Activated CD4-positive, alpha-beta memory T cell treated with anti-CD3 and anti-CD28 coated beads, Interleukin-2, amount 10 ng/mL, durations not matched to agents 7 days and 5 days (primary cell): ENCODE data around the gene APBB2. TPM values are rescaled to one million over a fixed set of nuclear protein-coding genes. Genes with fewer than 3 reads are reported as not detected.

Experiments used
- CTCF ChIA-PET: fragments of 350-600 bp; sonication (Branson Sonifier 250); formaldehyde crosslinking; loops from one replicate; lab custom pipeline; 2021; ENCODE audit warnings: antibody characterized with exemption, inconsistent platforms; lab: Charles Lee
- POLR2A ChIA-PET: fragments of 350-600 bp; sonication (Branson Sonifier 250); formaldehyde crosslinking; loops from one replicate; lab custom pipeline; 2021; ENCODE audit warnings: antibody characterized with exemption; lab: Charles Lee
- DNase-seq: peaks from one replicate; pipeline ENCODE4 v3.0.0-alpha.2; 2020
- H3K27ac Mint-ChIP-seq: one replicate; pipeline ENCODE4 v1.8.0; 2021; ENCODE audit warnings: mild to moderate bottlenecking, mixed read lengths
- H3K27me3 Mint-ChIP-seq: one replicate; pipeline ENCODE4 v1.8.0; 2021; ENCODE audit warnings: mixed read lengths
- H3K36me3 Mint-ChIP-seq: one replicate; pipeline ENCODE4 v1.8.0; 2021; ENCODE audit warnings: low read depth, mixed read lengths
- H3K4me1 Mint-ChIP-seq: one replicate; pipeline ENCODE4 v1.8.0; 2021; ENCODE audit warnings: mixed read lengths
- H3K4me3 Mint-ChIP-seq: one replicate; pipeline ENCODE4 v1.8.0; 2021; ENCODE audit warnings: mild to moderate bottlenecking, mixed read lengths
- H3K9me3 Mint-ChIP-seq: one replicate; pipeline ENCODE4 v1.8.0; 2021; ENCODE audit warnings: mixed read lengths
- total RNA-seq, 2 experiments: library from RNA; stranded (reverse); gene quantifications; one replicate each; pipeline ENCODE4 v1.2.3, GENCODE V29; 2021

Gene APBB2
- total RNA-seq, 2 experiments from 2014 or later = 0.75 to 1.3 TPM

GRCh38 chr4:41129128-41129754 lies 85.1 kb downstream of the APBB2 start:
- Mint-ChIP-seq H3K36me3 (no peaks in the 10 kb centered on the region), H3K9me3 (no peaks in the 10 kb centered on the region), H3K27me3 (peaks cover 4% of the 10 kb centered on the region), H3K27ac (no peak overlapping the region), H3K4me1 (no peaks in the 10 kb centered on the region), H3K4me3 (no peak overlapping the region)
- ChIA-PET CTCF (no interaction called here), POLR2A (no interaction called here)
- no peak for DNase-seq

DNA sequence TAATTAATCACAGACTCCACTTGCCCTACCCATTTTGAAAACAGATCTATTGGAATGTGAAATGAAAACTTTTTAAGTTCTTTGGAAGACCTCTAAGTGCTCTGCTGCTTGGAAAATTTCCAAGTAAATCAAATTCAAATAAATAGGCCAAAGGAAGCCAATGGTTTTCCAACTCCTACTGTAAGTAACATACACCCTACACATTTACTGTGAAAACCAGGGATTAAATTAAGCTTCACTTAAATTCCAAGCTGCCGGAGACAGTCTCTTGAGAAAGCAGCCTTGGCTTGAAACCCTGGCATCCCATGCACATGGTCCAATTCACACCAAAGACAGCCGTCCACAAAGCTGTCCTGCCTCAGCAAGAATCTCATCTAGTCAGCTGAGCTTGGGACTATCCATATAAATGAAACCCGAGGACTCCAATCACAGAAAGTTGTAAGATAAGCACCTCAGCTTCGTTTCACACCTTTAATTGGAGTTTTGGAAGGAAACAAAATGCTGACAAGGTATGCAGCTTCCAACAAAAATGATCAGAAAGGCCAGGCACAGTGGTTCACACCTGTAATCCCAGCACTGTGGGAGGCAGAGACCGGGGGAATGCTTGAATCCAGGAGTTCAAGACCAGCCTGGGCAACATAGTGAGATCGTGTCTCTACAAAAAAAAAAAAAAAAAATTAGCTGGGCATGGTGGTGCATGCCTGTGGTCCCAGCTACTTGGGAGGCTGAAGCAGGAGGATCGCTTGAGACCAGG lies 88.6 kb downstream of the APBB2 start:
- CTCF ChIA-PET = no interaction called here
- POLR2A ChIA-PET = no interaction called here

DNA sequence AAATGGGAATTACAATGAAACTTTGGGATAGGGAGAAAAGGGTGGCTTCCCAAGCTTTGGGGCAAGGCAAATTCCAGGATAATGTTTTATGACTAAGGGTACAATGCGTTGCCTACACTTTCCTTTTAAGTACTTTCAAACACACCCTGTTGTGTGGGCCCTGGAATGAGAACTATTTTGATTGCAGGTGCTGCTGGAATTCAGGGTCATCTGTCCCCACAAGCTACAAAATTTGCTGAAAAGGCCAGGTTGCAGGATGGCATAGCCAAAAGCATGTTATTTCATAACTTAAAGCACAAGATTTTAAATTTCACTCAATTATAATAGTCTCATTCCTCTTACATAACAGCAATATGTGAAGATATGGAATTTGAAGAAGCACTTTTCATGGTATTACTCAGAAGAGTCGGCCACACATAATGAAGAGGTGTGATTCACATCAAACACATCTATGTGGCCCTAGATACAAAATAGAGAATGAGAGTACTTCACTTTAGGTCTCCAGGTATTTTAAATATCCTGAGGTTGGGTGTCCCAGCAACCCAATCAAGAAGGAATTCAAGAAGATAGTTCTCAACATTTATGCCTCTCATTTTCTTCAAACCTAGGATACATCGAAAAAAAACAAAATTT lies 89.3 kb downstream of the APBB2 start:
- no peaks in the 10 kb centered on the region for H3K4me1 Mint-ChIP-seq
- no peak overlapping the region for H3K4me3 Mint-ChIP-seq

More for the DNA sequence above, 88.6 kb downstream of the APBB2 start:
- Mint-ChIP-seq H3K9me3 (no peaks in the 10 kb centered on the region), H3K36me3 (no peaks in the 10 kb centered on the region), H3K4me1 (no peaks in the 10 kb centered on the region), H3K27me3 (peaks cover under 1% of the 10 kb centered on the region), H3K4me3 (no peak overlapping the region), H3K27ac (no peak overlapping the region)
- DNase-seq = no peak

GRCh38 chr4:41122775-41123174 lies 91.6 kb downstream of the APBB2 start:
- Mint-ChIP-seq H3K27ac (no peak overlapping the region), H3K4me3 (no peak overlapping the region), H3K27me3 (no peaks in the 10 kb centered on the region), H3K36me3 (no peaks in the 10 kb centered on the region), H3K9me3 (no peaks in the 10 kb centered on the region), H3K4me1 (no peaks in the 10 kb centered on the region)
- no peak for DNase-seq
- CTCF ChIA-PET = no interaction called here
- POLR2A ChIA-PET = no interaction called here

More for the DNA sequence above, 89.3 kb downstream of the APBB2 start:
- ChIA-PET CTCF (no interaction called here), POLR2A (no interaction called here)
- Mint-ChIP-seq H3K27me3 (no peaks in the 10 kb centered on the region), H3K27ac (no peak overlapping the region), H3K36me3 (no peaks in the 10 kb centered on the region), H3K9me3 (no peaks in the 10 kb centered on the region)
- no peak for DNase-seq

DNA sequence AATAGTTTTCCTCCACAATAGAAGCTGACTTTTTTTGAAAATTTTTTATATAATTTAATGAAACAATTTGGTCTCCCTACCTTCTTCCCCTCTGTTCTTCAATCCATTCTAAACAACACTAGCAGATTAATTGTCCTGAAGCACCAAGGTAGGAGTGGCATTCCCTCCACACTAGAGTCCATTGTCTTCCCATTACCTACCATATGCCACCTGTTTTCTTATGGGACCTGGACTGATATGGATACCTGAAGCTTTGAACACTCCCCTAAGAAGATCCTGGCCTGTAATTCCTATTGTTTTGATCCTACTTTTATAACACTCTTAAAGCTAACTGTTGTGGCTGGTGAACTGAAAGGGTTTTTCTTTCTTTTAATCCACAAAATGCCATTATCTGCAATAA lies 92.0 kb downstream of the APBB2 start:
- ChIA-PET CTCF (no interaction called here), POLR2A (no interaction called here)
- Mint-ChIP-seq H3K4me3 (no peak overlapping the region), H3K27me3 (no peaks in the 10 kb centered on the region), H3K4me1 (no peaks in the 10 kb centered on the region), H3K36me3 (no peaks in the 10 kb centered on the region), H3K27ac (no peak overlapping the region), H3K9me3 (no peaks in the 10 kb centered on the region)
- no peak for DNase-seq

GRCh38 chr4:41121906-41122305 lies 92.4 kb downstream of the APBB2 start:
- H3K9me3 Mint-ChIP-seq = no peaks in the 10 kb centered on the region
- H3K4me3 Mint-ChIP-seq = no peak overlapping the region
- ChIA-PET POLR2A (no interaction called here), CTCF (no interaction called here)
- no peak for DNase-seq
- no peaks in the 10 kb centered on the region for H3K36me3 Mint-ChIP-seq
- no peaks in the 10 kb centered on the region for H3K27me3 Mint-ChIP-seq
- no peaks in the 10 kb centered on the region for H3K4me1 Mint-ChIP-seq
- no peak overlapping the region for H3K27ac Mint-ChIP-seq

DNA sequence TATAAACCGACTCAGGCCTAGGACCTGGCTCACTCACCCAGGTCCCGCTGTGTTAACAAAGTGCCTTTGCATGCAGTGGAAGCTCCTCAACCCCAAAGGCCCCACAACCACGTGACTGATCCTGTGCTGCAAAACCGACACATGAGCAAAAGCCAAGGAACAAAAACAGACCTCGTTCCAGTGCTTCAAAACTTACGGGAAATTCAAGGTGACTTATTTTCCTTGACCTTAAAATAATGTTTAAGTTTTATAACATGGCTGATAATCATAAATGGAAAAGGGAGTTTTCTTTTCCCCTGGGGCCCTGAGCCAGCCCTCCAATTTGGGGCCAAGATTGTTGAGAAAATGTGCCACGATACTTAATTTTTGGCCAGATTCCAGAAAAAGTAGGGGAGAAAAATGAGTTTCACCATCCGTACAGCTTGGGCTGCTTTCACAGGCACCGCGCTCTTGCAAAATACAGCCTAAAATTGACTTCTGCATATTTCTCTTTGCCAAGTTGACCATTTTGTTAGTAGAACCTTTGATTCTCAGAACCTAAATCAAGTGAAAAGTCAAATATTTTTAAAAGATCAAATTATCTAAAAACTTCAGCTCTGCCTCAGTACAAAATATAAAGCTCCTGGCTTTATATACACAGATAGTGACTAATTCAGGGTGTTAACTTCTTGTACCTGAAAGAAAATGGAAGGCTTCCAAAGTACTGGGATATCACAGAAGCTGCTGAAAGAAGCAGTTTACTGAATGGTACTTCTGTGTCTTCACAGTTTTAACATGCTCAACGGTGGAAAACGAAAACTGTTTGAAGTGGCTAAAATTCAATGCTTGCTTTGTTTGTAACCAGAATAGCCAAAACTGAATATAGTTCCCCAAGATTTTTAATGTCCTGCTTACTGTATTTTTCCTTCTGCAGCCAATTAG lies 93.8 kb downstream of the APBB2 start:
- no peak overlapping the region for H3K4me3 Mint-ChIP-seq
- H3K9me3 Mint-ChIP-seq = no peaks in the 10 kb centered on the region
- H3K27me3 Mint-ChIP-seq = no peaks in the 10 kb centered on the region
- H3K36me3 Mint-ChIP-seq = no peaks in the 10 kb centered on the region
- ChIA-PET POLR2A (no interaction called here), CTCF (no interaction called here)
- DNase-seq = no peak
- H3K4me1 Mint-ChIP-seq = no peaks in the 10 kb centered on the region
- no peak overlapping the region for H3K27ac Mint-ChIP-seq

DNA sequence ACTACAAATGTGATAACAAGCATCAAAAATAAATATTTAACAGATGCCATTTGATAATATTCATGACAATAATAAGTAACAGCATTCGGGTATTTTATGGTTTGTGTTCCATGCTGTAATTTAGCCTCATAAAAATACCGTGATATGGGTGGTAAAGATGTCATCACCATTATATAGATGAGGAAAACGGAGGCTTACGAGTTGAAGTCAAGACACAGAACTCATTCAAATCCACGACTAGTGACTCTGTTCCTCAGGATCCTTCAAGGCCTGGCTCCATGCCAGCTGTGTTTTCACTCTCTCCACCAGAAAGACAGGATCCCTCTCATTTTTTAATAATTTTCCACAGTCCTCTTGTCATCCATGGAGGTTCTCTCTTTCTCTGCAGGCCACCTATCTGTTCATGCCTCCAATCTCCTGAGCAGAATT lies 94.5 kb downstream of the APBB2 start:
- no peaks in the 10 kb centered on the region for H3K9me3 Mint-ChIP-seq
- H3K4me3 Mint-ChIP-seq = no peak overlapping the region
- POLR2A ChIA-PET = no interaction called here
- H3K36me3 Mint-ChIP-seq = no peaks in the 10 kb centered on the region
- H3K27ac Mint-ChIP-seq = no peak overlapping the region
- H3K4me1 Mint-ChIP-seq = no peaks in the 10 kb centered on the region
- CTCF ChIA-PET = no interaction called here
- no peaks in the 10 kb centered on the region for H3K27me3 Mint-ChIP-seq
- no peak for DNase-seq

DNA sequence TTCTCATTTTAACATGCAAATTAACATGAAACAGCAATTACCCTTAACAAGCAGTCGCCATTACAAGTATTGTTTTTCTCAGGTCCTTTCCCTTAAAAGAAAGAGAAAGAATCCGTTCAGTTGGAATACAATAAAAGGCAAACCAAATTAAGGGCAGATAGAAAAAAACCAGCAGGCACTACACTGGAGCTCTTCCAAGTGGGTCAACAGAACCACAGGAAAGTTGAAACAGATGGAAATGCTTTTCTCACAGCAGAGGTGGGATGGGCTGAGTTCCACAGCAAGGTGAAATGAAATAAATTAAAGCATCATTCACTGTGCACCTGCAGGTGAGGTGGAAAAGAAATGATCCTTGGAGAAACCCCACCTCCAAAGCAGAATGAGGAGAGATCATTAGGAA lies 102.6 kb downstream of the APBB2 start:
- Mint-ChIP-seq H3K4me1 (no peaks in the 10 kb centered on the region), H3K4me3 (no peak overlapping the region), H3K9me3 (no peaks in the 10 kb centered on the region), H3K27ac (no peak overlapping the region), H3K36me3 (no peaks in the 10 kb centered on the region), H3K27me3 (no peaks in the 10 kb centered on the region)
- POLR2A ChIA-PET = no interaction called here
- DNase-seq = no peak
- CTCF ChIA-PET = no interaction called here

GRCh38 chr4:41110050-41110449 lies 104.3 kb downstream of the APBB2 start:
- CTCF ChIA-PET = no interaction called here
- no peaks in the 10 kb centered on the region for H3K36me3 Mint-ChIP-seq
- POLR2A ChIA-PET = no interaction called here

DNA sequence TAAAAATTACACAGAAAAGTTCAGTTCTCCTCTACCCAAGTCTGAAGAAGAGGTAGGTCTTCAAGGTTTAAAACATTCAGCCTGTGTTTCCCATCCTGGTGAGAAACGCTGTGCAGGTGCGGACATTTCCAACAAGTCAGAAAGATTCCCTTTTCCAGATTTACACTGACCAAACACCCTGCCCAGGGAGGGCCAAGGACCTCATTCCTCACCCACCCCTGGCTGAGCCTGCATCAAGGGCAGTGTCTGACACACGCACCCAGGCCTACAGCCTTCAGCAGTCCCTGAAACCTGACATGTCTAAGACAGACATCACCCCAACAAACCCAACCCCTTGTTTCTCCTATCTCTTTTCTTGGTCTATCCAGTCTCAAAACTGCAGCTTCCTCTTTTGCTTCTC lies 105.9 kb downstream of the APBB2 start:
- no peaks in the 10 kb centered on the region for H3K4me1 Mint-ChIP-seq
- H3K27me3 Mint-ChIP-seq = no peaks in the 10 kb centered on the region
- ChIA-PET POLR2A (no interaction called here), CTCF (no interaction called here)
- H3K9me3 Mint-ChIP-seq = no peaks in the 10 kb centered on the region
- H3K36me3 Mint-ChIP-seq = no peaks in the 10 kb centered on the region
- no peak overlapping the region for H3K27ac Mint-ChIP-seq
- no peak for DNase-seq
- no peak overlapping the region for H3K4me3 Mint-ChIP-seq

More at GRCh38 chr4:41110050-41110449, 104.3 kb downstream of the APBB2 start:
- Mint-ChIP-seq H3K27me3 (no peaks in the 10 kb centered on the region), H3K27ac (no peak overlapping the region), H3K4me3 (no peak overlapping the region), H3K4me1 (no peaks in the 10 kb centered on the region), H3K9me3 (no peaks in the 10 kb centered on the region)
- no peak for DNase-seq

GRCh38 chr4:41106694-41107419 lies 107.5 kb downstream of the APBB2 start:
- H3K4me1 Mint-ChIP-seq = no peaks in the 10 kb centered on the region
- POLR2A ChIA-PET = no interaction called here
- no peaks in the 10 kb centered on the region for H3K36me3 Mint-ChIP-seq
- no peak for DNase-seq
- no peaks in the 10 kb centered on the region for H3K27me3 Mint-ChIP-seq
- no peak overlapping the region for H3K4me3 Mint-ChIP-seq
- CTCF ChIA-PET = interaction anchor here (0.7 kb wide), 1 partner anchor 291 kb away, joined by 3 read pairs; no protein-coding TSS in a partner anchor
- no peak overlapping the region for H3K27ac Mint-ChIP-seq
- no peaks in the 10 kb centered on the region for H3K9me3 Mint-ChIP-seq
